Suprapubic skin (tissue), 4 donors: Measurements from ENCODE around the gene ERBIN.

Experiments used
- EP300 ChIP-seq: sonication (generic); formaldehyde crosslinking; IDR thresholded peaks from one replicate; pipeline ENCODE4 v1.6.1; 2017; ENCODE audit warnings: antibody characterized with exemption
- POLR2A ChIP-seq, 2 donors: fragments of 450-650 bp; IDR thresholded peaks; one replicate each; pipeline ENCODE4 v1.6.1; 2017; ENCODE audit warnings: antibody characterized with exemption in 2 of 2, mild to moderate bottlenecking in 2 of 2, moderate library complexity in 2 of 2
- POLR2AphosphoS5 ChIP-seq, 3 donors: sonication (generic); formaldehyde crosslinking; IDR thresholded peaks; one replicate each; pipeline ENCODE4 v1.6.1; 2017; ENCODE audit warnings: antibody characterized with exemption in 3 of 3
- TF ChIP-seq, protein P1 (sequence below), 2 donors: fragments of 200-600 bp in 1 of 2; fragments of 450-650 bp in 1 of 2; sonication (generic) in 1 of 2; IDR thresholded peaks; one replicate each; pipeline ENCODE4 v1.5.1; 2016 to 2019; ENCODE audit warnings: antibody characterized with exemption in 2 of 2, mild to moderate bottlenecking in 1 of 2, moderate library complexity in 1 of 2

DNA sequence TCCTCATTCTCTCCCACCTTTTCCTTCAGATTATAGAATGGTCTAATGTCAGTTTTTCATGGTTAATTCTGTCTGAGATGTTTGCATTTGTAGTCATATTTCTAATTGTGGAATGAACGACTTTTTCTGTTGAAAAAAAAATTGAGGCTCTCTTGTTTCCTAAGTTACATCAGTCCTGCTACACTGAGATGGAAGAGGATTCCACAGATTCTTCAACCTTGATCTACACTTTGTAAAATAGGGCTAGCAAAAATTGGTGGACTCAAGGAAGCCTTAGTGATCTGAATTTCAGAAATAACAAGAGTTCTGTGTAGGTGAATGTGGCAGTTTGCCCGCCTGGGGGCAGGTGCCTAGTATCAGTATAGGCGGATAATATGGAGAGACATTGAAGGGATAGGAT is 51.9 kb downstream of the ERBIN start:
- TF ChIP-seq POLR2A (IDR thresholded peaks at IDR 0.05) (no peak), EP300 (no peak), POLR2AphosphoS5 (IDR thresholded peaks at IDR 0.05) (no peak)
- TF ChIP-seq, protein P1, sequence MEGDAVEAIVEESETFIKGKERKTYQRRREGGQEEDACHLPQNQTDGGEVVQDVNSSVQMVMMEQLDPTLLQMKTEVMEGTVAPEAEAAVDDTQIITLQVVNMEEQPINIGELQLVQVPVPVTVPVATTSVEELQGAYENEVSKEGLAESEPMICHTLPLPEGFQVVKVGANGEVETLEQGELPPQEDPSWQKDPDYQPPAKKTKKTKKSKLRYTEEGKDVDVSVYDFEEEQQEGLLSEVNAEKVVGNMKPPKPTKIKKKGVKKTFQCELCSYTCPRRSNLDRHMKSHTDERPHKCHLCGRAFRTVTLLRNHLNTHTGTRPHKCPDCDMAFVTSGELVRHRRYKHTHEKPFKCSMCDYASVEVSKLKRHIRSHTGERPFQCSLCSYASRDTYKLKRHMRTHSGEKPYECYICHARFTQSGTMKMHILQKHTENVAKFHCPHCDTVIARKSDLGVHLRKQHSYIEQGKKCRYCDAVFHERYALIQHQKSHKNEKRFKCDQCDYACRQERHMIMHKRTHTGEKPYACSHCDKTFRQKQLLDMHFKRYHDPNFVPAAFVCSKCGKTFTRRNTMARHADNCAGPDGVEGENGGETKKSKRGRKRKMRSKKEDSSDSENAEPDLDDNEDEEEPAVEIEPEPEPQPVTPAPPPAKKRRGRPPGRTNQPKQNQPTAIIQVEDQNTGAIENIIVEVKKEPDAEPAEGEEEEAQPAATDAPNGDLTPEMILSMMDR (IDR thresholded peaks at IDR 0.05): no peak
